HCT116 (cell line): ENCODE data around the gene KIF26A.

Experiments
- EGR1 ChIP-seq: IDR thresholded peaks from 2 replicates; pipeline ENCODE4 v1.6.1; 2012; ENCODE audit warnings: low read depth
- EZH2 ChIP-seq: fragments of 200-600 bp; sonication (generic); IDR thresholded peaks from 2 replicates; pipeline ENCODE4 v1.6.1; 2017; ENCODE audit warnings: antibody characterized with exemption, mixed run types
- POLR2AphosphoS5 ChIP-seq: IDR thresholded peaks from 2 replicates; pipeline ENCODE4 v1.6.1; 2011; ENCODE audit warnings: mild to moderate bottlenecking, low read depth, low read length, moderate library complexity
- ZFX ChIP-seq: fragments of 450-650 bp; IDR thresholded peaks from 2 replicates; pipeline ENCODE4 v1.6.1; 2017
- ZNF274 ChIP-seq: fragments of 200-500 bp; sonication (Bioruptor generic); IDR thresholded peaks from 2 replicates; pipeline ENCODE4 v1.6.1; 2014; ENCODE audit warnings: mild to moderate bottlenecking, low read depth, low read length, inconsistent platforms
- TF ChIP-seq, protein P1 (sequence below), 3 experiments: fragments of 200-600 bp in 1 of 3; sonication (generic) in 1 of 3; IDR thresholded peaks in 2 of 3; conservative IDR thresholded peaks in 1 of 3; 2 replicates each; pipeline ENCODE4 v1.5.1; 2012 to 2017; ENCODE audit warnings: low read depth in 2 of 3, low read length in 2 of 3, antibody characterized with exemption in 1 of 3, borderline replicate concordance in 1 of 3, control low read depth in 1 of 3, mild to moderate bottlenecking in 1 of 3, mixed read lengths in 1 of 3, mixed run types in 1 of 3, moderate library complexity in 1 of 3; ENCODE audit not compliant: insufficient read depth in 1 of 3

DNA sequence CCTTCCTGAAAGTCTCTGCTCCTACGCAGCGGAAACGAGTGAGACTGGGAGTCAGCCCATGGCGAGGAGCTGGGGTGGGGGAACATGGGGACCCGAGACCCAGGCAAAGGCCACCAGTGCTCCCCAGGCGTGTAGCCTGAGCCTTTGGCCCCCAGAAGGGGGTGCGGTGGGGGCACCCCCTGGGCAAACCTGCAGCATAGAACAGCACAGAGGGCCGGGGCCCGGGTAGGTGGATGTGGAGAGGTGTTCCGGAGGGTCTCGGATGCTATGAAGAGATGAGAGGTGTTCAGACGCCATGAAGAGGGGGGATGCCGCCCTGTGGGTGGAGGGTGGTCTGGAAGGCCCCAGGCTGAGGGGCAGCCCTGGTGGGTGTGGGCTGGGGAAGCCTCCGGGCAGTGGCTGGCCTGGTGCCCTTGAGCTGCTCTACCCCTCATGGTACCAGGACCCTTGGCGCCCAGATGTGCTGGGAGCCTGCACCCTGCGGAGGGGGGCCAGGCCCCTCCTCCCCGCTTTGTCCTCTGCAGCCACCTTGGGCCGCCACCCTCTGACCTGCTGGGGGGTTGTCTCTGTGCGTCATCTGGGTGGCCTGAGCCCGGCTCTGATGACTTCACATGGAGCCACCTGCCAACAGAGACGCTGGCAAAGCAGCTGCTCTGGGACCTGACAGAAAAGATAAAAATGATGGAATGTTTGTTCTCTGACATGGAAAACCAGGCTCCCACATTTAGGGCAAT, 83.4 kb downstream of the KIF26A start:
- no peak for TF ChIP-seq EGR1
- no peak for TF ChIP-seq ZFX
- TF ChIP-seq, protein P1, sequence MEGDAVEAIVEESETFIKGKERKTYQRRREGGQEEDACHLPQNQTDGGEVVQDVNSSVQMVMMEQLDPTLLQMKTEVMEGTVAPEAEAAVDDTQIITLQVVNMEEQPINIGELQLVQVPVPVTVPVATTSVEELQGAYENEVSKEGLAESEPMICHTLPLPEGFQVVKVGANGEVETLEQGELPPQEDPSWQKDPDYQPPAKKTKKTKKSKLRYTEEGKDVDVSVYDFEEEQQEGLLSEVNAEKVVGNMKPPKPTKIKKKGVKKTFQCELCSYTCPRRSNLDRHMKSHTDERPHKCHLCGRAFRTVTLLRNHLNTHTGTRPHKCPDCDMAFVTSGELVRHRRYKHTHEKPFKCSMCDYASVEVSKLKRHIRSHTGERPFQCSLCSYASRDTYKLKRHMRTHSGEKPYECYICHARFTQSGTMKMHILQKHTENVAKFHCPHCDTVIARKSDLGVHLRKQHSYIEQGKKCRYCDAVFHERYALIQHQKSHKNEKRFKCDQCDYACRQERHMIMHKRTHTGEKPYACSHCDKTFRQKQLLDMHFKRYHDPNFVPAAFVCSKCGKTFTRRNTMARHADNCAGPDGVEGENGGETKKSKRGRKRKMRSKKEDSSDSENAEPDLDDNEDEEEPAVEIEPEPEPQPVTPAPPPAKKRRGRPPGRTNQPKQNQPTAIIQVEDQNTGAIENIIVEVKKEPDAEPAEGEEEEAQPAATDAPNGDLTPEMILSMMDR (IDR thresholded peaks at IDR 0.05 in 2 of 3, conservative IDR thresholded peaks at IDR 0.05 in 1 of 3; ENCODE audit: borderline replicate concordance in 1 of 3, insufficient read depth in 1 of 3, low read depth in 2 of 3, low read length in 2 of 3), result no peak
- no peak for TF ChIP-seq EZH2
- no peak for TF ChIP-seq ZNF274
- TF ChIP-seq POLR2AphosphoS5, result no peak
